NCI-H69 (cell line): ENCODE measurements around the gene EXOC3.
"Not testable (repeated sequence)": the region's sequence is repeated elsewhere in the genome, so short reads cannot be mapped to it uniquely, and the experiment has no call there.

Source experiments
- DNase-seq: peaks from one replicate; lab custom pipeline; 2025; lab: John Stamatoyannopoulos, UW

Gene EXOC3

DNA sequence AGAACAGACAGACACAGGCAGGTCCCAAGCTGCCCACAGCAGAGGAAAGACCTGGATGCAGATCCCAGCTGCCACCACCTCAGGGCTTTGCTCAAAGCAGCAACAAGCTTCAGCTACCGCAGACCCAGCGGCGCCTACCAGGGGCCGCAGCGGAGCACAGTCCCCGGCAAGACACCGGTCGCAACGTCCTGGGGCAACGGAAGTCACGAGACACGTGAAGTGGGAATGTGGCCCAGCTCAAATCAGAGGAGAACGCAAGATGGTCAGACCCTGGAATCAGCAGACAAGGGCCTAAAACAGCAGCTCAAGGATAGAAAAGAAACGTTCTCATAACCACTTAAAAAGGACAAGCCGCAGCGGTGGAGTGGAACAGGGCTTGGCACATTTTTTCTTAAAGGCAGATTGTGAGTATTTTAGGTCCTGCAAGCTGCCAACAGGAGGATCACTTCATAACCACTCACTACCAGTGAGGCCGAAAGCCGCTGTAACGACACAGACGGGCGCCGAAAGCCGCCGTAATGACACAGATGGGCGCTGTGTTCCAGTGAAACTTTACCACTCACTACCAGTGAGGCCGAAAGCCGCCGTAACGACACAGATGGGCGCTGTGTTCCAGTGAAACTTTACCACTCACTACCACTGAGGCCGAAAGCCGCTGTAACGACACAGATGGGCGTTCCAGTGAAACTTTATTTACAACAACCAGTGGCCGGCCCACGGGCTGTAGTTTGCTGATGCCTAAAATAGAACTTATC, 59.5 kb downstream of the EXOC3 start:
- DNase-seq = no peak

DNA sequence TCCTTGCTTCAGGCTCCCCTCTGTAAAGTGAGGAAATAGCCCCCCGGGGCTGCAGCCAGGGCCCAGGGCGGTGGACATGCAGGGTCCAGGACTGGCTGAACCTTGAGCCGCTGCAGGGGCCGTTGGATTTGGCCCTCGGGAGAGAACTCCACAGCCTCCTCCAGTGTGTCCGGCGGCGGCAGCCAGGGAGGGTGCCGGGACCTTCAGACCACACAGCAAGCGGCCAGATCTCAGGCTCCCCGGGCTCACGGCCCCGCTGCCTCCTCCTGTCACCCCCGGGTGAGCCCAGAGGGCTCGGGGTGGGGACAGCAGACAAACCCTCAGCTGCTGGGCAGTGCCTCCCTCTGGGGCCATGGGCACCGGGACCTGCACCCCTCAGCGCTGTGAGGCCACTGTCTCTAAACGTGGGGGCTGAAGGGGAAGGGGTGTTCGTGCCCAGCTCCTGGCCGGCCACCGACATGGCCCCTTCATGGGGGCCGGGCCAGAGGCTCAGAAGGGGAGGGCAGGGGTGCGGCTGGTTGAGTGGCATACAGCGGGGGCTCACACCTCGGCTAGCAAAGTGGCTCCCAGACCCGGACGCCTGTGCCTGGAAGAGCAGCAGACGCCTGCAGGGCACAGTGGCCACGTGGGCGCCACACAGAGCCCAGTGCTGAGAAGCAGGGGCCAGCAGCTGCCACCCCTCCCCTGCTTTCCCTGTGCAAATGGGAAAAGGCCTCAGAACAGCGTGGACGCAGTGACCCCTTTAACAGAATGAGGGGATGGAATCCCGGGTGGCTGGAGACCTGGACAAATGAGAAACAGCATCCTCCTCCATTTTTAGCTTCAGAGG, 61.6 kb downstream of the EXOC3 start:
- no peak for DNase-seq

DNA sequence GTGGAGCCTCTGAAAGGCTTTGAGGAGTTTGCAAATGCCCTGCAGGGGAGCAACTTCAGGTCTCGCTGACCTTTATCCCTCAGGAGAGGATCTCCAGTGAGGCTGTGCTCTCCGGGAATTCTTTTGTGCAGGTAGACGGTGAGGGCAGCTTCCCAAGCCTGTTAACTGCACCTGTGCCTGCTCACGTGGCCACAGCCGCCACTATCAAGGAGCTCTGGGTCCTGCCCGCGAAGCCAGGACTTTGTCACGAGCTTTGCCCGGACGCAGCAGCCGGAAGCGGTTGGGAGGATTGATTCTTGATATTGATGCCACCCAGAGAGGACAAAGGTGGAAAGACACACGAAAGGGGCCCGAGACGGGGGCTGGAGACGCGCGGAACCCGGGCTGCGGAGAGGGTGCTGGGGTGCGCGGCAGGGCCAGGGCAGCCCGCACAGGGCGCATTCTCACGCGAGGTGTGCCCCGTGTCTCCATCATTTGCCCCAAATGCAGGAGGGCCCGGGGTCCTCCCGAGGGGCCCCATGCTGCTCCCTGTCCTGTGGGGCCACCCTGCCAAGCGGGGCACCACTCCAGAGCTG, 63.1 kb downstream of the EXOC3 start:
- DNase-seq = peak; percentile 50

DNA sequence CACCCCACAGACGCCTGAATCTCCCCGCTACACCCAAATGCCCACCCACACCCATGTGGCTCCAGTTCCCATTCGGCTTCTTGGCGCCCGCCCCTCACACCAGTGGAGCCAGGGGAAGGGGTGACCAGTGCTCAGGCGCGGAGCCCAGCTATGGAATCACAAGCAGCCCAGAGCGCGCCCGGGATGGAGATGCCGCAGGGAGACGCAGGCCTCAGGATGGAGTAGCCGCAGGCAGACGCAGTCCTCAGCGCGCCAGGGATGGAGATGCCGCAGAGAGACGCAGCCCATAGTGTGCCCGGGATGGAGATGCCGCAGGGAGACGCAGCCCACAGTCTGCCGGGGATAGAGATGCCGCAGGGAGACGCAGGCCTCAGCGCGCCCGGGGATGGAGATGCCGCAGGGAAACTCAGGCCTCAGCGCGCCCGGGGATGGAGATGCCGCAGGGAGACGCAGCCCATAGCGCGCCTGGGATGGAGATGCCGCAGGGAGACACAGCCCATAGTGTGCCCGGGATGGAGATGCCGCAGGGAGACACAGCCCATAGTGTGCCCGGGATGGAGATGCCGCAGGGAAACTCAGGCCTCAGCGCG, 65.1 kb downstream of the EXOC3 start:
- DNase-seq = not testable (repeated sequence)

DNA sequence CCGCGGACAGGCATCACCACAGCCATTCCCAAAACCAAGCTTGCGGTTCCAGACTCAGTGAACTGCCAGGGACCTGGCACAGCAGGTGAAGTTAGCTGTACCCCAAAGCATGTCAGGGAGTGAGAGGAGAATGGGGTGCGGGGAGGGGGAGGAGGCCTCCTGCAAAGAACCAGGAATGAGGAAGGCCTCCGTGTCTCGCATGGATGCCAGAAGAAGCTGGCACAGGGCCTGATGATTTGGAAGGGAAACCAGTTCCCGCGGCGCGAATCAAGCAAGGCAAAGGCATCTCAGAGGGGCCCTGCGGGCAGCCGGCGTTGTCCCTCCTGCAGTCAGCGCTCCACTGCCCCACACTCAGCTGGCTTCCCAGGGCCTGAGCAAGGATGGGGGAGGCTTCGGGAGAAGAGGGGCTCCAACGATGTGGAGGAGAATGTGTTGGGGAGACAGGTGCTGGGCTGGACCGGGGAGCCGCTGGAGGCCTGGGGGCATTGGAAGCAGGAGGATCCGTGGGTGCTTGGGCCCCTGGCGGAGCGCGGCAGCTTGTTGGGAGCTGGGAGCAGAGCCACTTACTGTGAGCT, 66.7 kb downstream of the EXOC3 start:
- DNase-seq = no peak

DNA sequence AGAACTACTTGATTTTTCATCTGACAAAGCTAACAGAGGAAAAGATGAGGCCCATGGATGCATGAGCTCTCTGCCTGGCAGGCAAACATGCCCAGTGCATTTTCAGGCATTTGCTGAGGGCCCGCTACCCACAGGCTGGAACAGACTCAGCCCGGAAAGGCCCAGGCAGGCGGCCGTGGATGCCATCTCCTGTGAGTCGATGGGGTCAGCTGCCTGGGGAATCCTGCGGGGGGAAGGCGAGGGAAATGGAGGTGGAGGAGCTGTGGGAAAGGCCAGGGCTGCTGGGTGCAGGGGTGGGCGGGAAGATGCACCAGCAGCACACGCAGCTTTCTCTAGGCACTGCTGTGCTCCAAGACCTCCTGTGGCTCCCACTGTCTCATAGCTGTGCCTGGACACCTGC, 67.5 kb downstream of the EXOC3 start:
- no peak for DNase-seq

DNA sequence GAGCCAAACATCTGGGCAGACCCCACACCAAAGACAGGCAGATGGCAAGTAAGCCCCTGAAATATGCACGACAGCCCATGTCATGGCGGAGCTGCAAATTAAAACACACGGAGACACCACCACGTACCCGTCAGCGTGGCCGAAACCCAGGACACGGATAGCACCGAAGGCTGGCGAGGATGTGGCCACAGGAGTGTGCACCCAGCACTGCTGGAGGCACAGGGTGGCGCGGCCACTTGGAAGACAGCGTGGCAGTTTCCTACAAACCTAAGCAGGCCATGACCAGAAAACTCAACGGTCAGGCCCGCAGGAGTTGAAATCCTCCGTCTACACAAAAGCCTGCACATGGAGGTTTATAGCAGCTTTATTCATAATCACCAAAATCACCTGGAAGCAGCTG, 68.5 kb downstream of the EXOC3 start:
- no peak for DNase-seq

DNA sequence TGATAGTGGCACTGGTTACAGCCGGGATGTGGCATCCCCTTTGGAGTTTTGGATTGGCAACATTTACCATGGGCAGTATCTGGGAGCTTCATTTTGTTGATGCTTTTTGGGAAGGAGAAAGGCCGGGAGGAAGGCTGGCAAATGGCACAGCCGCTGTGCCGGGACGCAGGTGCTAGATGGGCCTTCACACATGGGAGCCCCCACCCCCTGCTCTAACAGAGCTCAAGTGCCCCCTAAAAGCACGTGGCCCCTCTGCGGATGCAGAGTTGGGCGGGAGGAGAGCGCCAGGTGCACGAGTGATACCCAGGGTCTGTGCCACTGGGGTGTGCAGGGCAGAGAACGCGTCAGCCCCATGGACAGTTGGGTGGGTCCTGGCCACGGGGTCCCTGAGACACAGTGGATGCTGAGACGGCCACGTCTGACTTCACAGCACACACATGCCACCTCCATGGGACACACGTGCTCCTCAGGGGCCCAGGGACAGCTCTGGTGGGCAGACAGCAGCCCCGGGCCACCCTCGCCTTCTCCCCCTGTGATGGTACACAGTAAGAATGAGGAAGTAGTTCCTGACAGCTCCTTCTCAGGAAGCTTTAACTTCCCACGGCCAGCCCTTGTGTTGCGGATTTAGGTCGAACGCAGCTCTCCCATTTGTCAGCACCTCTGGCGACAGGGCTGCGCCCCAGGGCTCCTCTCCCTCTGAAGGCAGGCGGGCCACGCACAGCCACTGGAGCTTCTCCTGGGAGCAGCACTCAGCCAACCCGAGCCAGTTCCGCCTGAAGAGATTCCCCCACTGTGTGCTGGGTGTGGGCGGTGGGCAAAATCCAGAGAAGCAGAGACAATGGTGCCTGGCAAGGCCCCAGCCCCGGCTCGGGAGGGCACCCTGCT, 70.5 kb downstream of the EXOC3 start:
- DNase-seq = no peak

DNA sequence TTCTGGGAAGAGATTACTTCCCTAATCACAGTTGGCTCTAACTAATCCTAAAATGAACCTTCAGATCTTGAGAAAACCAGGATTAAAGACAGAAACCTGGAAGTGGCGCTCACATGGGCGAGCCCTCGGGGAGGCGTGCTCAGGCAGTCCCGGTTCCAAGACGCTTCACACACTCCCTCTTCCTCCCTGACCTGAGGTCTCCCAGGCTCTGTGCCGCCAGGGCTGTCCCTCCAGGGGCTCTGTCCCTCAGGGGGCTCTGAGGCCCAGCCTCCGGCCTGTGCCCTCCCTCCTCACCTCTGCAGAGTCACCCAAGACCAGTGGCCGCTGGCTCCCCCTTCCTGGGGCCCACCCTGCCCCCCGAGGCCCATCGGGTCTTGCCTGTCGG, 71.1 kb downstream of the EXOC3 start:
- DNase-seq = no peak

DNA sequence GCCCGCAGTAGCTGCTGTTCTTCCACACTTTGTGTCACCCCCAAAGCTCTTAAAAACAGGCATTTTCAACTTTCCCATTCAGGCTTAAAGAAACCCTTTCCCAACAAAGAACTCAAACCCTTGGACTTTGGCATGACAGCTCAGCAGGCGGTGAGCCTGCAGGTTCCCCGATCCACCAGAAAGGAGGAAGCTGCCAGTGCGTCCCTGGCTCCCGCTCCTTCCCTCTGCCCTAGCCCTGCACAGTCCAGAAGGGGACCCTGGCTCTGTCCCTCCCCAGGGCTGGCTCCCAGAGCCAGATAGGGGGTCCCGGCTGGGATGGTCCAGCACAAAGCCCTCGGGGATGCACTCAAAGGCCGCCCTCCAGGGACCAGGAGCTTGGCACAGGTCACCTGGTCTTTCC, 71.7 kb downstream of the EXOC3 start:
- DNase-seq = no peak

DNA sequence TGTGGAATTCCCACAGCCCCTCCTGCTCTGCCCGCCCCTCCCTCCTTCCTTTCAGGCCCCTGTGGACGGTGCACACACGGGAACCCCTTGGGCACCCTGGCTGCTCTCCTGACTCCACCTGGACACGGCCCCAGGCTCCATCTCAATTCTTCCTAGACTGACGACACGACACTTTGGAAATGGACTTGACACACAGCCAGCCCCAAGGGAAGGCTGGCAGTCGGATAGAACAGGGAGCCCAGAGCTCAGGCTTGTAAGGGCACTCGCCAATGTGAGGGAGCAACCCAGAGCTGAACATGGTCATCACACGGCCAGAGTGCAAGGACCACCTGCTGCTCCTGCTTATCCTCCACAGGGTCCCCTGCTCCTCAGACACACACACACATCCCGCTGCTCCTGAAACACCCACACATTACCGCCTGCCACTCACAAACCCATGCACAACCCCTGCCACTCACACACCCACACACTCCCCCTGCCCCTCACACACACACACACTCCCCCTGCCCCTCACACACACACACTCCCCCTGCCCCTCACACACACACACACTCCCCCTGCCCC, 72.4 kb downstream of the EXOC3 start:
- no peak for DNase-seq

DNA sequence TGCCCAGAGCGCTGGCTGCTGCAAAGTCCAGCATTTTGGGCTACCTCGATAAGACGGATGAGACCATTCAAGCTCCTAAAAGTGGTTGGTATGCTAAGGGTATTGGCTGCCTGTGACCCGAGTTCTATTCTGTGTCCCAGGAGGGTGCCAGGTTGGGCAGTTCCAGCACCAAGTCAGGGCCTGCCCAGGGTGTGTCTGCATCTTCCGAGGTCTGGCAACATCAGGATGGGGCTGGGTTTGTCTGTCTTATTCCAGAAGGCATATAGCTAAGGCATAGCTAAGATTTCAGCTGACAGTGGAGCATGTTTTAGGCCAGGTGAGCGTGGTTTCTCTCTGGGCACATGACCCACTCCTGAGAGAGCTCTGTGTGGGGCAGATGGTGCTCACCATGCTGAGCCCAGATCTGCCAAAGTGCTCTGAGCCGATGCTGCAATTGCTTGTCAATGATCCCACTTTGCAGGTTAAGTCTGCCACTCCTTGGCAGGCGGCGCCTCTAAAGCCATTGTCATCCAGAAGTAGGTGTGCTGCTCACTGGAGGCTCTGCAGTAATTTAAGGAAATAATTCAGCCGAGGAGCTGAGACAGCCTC, 73.5 kb downstream of the EXOC3 start:
- no peak for DNase-seq
